ENCODE data around the gene CTCFL.

The CTCFL gene

DNA sequence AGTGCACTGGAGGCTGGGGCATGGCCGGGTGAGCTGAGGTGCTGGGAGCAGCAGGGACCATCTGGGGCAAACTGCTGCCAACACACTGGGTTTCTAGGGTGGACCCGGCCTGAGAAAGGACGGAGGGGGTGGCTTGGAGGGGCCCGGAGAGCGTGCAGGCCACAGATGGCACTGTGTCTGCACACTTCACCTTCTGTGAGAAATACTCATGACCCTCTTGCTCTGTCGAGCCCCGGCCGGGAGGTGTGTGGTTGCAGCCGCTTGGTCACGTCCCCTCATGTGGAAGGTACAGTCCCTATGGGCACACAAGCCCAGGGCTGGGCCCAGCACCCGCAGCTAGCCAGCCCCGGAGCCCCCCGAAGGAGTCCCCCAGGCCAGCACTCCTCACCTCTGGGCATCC lies 74.0 kb downstream of the CTCFL start:
- TF ChIP-seq, protein P1, sequence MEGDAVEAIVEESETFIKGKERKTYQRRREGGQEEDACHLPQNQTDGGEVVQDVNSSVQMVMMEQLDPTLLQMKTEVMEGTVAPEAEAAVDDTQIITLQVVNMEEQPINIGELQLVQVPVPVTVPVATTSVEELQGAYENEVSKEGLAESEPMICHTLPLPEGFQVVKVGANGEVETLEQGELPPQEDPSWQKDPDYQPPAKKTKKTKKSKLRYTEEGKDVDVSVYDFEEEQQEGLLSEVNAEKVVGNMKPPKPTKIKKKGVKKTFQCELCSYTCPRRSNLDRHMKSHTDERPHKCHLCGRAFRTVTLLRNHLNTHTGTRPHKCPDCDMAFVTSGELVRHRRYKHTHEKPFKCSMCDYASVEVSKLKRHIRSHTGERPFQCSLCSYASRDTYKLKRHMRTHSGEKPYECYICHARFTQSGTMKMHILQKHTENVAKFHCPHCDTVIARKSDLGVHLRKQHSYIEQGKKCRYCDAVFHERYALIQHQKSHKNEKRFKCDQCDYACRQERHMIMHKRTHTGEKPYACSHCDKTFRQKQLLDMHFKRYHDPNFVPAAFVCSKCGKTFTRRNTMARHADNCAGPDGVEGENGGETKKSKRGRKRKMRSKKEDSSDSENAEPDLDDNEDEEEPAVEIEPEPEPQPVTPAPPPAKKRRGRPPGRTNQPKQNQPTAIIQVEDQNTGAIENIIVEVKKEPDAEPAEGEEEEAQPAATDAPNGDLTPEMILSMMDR (IDR thresholded peaks at IDR 0.05; ENCODE audit: insufficient read depth, low read depth, low read length, missing control alignments): no peak
- no peak for DNase-seq (ENCODE audit: low read depth)
- no peak overlapping the region for H3K4me3 ChIP-seq (ENCODE audit: low read length)

DNA sequence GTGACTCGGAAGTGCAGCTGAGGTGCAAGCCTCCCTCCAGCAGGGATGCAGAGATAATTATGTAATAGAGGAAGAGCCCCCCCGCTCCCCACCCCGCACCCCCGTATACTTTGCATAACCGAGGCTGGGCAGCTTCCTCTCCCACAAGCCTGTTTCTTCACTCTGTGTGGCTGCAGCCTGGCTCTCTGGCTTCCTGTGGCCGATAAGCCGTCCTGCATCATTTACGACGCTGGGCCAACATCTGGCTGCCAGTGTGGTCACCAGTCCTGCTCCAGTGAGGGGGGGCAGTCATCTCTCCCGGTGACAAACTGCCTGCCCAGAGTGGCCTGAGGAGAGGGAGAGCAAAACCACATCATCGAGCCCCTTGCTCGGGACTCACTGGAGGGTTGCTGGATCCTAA lies 74.5 kb downstream of the CTCFL start:
- TF ChIP-seq, protein P1 (IDR thresholded peaks at IDR 0.05; ENCODE audit: insufficient read depth, low read depth, low read length, missing control alignments): no peak
- DNase-seq (ENCODE audit: low read depth): no peak
- no peak overlapping the region for H3K4me3 ChIP-seq (ENCODE audit: low read length)

DNA sequence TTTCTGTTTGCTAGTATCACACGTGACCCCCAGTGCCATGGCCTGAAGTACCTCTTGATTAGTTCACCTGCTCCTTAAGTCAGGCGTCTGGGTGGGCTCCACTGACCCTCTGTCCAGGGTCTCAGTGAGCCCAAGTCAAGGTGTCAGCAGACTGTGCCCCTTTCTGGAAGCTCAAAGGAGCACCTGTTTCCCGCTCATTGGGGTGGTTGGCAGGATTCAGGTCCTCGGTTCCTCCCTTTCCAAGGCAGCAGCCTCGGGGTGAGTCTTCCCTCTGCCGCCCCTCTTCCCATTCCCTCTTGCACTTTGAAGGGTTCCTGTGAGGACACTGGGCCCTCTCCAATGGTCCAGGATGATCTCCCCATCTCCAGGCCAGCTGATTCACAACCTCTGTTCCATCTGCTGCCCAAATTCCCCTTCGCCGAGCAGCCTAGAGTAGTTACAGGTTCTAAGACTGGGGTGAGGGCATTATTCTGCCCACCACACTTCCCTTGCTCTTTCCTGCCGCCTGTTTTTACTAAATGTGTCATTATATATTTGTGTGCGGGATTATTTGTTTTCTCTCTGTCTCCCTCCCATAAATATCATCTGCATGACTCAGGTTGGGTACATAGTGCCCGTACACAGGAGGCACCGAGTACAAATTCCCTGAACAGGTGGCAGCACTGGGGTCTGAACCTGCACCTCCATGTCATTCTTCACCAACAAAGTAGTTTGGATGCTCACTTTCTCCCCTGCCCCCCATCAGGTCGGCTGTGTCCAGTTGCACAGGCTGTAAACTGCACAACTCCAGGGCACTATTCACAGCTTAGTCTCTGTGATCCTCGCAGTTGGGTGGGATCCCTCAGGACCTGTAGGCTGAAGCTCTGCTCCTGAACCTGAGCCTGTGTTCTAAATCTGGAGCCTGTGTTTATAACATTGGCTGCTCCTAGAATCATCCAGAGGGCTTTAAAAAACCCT lies 75.3 kb downstream of the CTCFL start:
- TF ChIP-seq, protein P1 (IDR thresholded peaks at IDR 0.05; ENCODE audit: insufficient read depth, low read depth, low read length, missing control alignments): no peak
- no peak overlapping the region for H3K4me3 ChIP-seq (ENCODE audit: low read length)
- no peak for DNase-seq (ENCODE audit: low read depth)

DNA sequence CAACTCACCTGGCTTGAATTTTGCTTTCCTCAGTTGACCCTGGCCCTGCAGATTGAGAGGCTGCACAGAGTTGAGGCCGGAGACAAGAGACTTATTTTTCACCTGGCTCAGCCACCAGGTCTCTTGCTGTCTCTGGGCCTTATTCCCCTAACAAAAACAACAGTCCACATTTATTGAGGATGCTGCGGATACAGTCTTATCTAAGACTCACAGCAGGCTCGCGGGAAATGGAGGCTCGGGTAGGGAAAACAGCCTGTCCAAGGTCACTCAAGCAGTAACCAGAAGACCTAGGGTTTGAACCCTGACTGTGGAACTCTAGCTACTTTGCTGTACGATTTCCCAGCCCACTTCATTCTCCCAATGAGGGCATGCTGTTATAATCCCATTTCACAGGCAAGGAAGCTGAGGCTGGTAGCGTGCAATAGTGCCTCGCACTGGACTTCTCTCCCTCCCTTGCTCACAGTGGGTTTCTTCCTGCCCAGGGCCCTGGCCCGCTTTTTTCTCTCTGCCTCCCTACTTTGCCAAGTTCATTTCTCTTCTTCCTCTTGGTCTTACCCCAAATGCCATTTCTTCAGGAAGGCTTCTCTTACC lies 76.1 kb downstream of the CTCFL start:
- no peak for DNase-seq (ENCODE audit: low read depth)
- no peak overlapping the region for H3K4me3 ChIP-seq (ENCODE audit: low read length)
- TF ChIP-seq, protein P1 (IDR thresholded peaks at IDR 0.05; ENCODE audit: insufficient read depth, low read depth, low read length, missing control alignments): no peak
